Left kidney (tissue), 1 donor: ENCODE measurements around the gene ZNF592. TPM values are rescaled to one million over a fixed set of nuclear protein-coding genes. Genes with fewer than 3 reads are reported as not detected.

Experiments used
- polyA plus RNA-seq: library from polyadenylated mRNA; unstranded; fragments of 120-200 nt; gene quantifications from one replicate; pipeline ENCODE4 v1.2.1, GENCODE V29; 2013; ENCODE audit not compliant: insufficient read length

ZNF592 gene
- polyA plus RNA-seq, 1 donor, result 32.2 TPM

Other genes with a start within 250 kb of the ZNF592 start
- 30.7 TPM for gene ZSCAN2, start 147.6 kb upstream of the ZNF592 start, polyA plus RNA-seq
- gene WDR73, start 94.3 kb upstream of the ZNF592 start, polyA plus RNA-seq, result 55.3 TPM
- 4.2 TPM for gene NMB, start 90.4 kb upstream of the ZNF592 start, polyA plus RNA-seq
- gene SEC11A, start 32.5 kb upstream of the ZNF592 start, polyA plus RNA-seq, result 272 TPM
- gene ALPK3, start 68.8 kb downstream of the ZNF592 start, polyA plus RNA-seq, result 20.7 TPM
- 7.5 TPM for gene SLC28A1, start 136.1 kb downstream of the ZNF592 start, polyA plus RNA-seq
- 79.7 TPM for gene PDE8A, start 233.3 kb downstream of the ZNF592 start, polyA plus RNA-seq